ENCODE measurements around the gene DMD.

DNA sequence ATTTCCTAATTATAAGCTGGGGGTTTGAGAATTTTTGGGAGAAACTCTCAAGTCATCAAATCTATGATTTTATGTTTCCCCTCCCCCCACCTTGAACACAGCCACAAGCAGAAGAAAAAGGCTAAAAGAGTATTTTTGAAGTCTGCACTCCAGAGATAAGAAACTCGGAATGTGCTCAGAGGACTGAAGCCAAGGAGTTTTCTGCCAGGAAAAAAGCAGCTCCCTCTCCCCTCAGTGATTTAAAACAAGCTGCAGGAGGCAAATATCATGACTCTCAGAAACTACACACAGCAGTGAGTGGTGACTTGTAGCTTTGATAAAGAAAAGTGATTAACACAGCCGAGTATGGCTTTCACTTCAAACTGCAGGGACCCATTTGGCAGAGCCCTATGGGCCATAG lies 1339.3 kb downstream of the DMD start:
- TF ChIP-seq, protein P1, sequence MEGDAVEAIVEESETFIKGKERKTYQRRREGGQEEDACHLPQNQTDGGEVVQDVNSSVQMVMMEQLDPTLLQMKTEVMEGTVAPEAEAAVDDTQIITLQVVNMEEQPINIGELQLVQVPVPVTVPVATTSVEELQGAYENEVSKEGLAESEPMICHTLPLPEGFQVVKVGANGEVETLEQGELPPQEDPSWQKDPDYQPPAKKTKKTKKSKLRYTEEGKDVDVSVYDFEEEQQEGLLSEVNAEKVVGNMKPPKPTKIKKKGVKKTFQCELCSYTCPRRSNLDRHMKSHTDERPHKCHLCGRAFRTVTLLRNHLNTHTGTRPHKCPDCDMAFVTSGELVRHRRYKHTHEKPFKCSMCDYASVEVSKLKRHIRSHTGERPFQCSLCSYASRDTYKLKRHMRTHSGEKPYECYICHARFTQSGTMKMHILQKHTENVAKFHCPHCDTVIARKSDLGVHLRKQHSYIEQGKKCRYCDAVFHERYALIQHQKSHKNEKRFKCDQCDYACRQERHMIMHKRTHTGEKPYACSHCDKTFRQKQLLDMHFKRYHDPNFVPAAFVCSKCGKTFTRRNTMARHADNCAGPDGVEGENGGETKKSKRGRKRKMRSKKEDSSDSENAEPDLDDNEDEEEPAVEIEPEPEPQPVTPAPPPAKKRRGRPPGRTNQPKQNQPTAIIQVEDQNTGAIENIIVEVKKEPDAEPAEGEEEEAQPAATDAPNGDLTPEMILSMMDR (conservative IDR thresholded peaks at IDR 0.05; ENCODE audit: low read length) = no peak
- TF ChIP-seq EZH2phosphoT487 (IDR thresholded peaks at IDR 0.05; ENCODE audit: borderline replicate concordance) = no peak
